Keratinocyte (primary cell): Measurements from ENCODE around the gene CNN3. TPM values are rescaled to one million over a fixed set of nuclear protein-coding genes. Genes with fewer than 3 reads are reported as not detected.

Source experiments
- DNase-seq: peaks from one replicate; pipeline ENCODE4 v3.0.0-alpha.2; 2011; ENCODE audit warnings: low read depth, missing footprints, low spot score
- FAIRE-seq: peaks from 2 replicates; lab custom pipeline; 2011; peaks lifted over from hg19 to GRCh38; lab: Jason Lieb, UNC
- H2AFZ ChIP-seq: 2 replicates; pipeline ENCODE4 v1.6.0; 2012; ENCODE audit warnings: low read length, control low read depth, inconsistent platforms; ENCODE audit not compliant: control insufficient read depth
- H3K27ac ChIP-seq: 2 replicates; pipeline ENCODE4 v1.5.1; 2011; ENCODE audit warnings: low read length; ENCODE audit not compliant: control insufficient read depth, insufficient read depth
- H3K27me3 ChIP-seq: 3 replicates; pipeline ENCODE4 v1.6.0; 2011; ENCODE audit warnings: low read length; ENCODE audit not compliant: control insufficient read depth, insufficient read depth; ENCODE audit errors: extremely low read depth
- H3K36me3 ChIP-seq, 2 experiments: 2 replicates in 1 of 2; 3 replicates in 1 of 2; pipeline ENCODE4 v1.5.1; 2011; ENCODE audit warnings: low read length in 2 of 2, mild to moderate bottlenecking in 1 of 2; ENCODE audit not compliant: control insufficient read depth in 2 of 2, insufficient read depth in 2 of 2; ENCODE audit errors: extremely low read depth in 1 of 2
- H3K4me1 ChIP-seq: 3 replicates; pipeline ENCODE4 v1.5.1; 2011; ENCODE audit warnings: low read length; ENCODE audit not compliant: control insufficient read depth, insufficient read depth; ENCODE audit errors: extremely low read depth
- H3K4me2 ChIP-seq: 3 replicates; pipeline ENCODE4 v1.6.0; 2011; ENCODE audit warnings: low read depth, low read length; ENCODE audit not compliant: control insufficient read depth, insufficient read depth; ENCODE audit errors: extremely low read depth
- H3K4me3 ChIP-seq, 3 experiments: fragments of 200-600 bp in 1 of 3; sonication (generic) in 1 of 3; 2 replicates in 2 of 3; 3 replicates in 1 of 3; pipeline ENCODE4 v1.5.1; 2011 to 2016; ENCODE audit warnings: low read length in 3 of 3, mild to moderate bottlenecking in 3 of 3, control low read depth in 2 of 3, inconsistent platforms in 1 of 3, low read depth in 1 of 3, mixed read lengths in 1 of 3, mixed run types in 1 of 3, moderate library complexity in 1 of 3; ENCODE audit not compliant: control insufficient read depth in 2 of 3, insufficient read depth in 2 of 3; ENCODE audit errors: extremely low read depth in 1 of 3
- H3K79me2 ChIP-seq: 2 replicates; pipeline ENCODE4 v1.6.0; 2012; ENCODE audit warnings: low read length; ENCODE audit not compliant: control insufficient read depth, insufficient read depth
- H3K9ac ChIP-seq: 3 replicates; pipeline ENCODE4 v1.6.0; 2011; ENCODE audit warnings: low read length; ENCODE audit not compliant: control insufficient read depth, insufficient read depth; ENCODE audit errors: extremely low read depth
- H3K9me1 ChIP-seq: 3 replicates; pipeline ENCODE4 v1.6.0; 2011; ENCODE audit warnings: low read length; ENCODE audit not compliant: control insufficient read depth, insufficient read depth; ENCODE audit errors: extremely low read depth
- H3K9me3 ChIP-seq: 2 replicates; pipeline ENCODE4 v1.5.1; 2012; ENCODE audit warnings: low read depth, low read length; ENCODE audit not compliant: control insufficient read depth
- H4K20me1 ChIP-seq: 3 replicates; pipeline ENCODE4 v1.6.0; 2011; ENCODE audit warnings: low read length; ENCODE audit not compliant: control insufficient read depth, insufficient read depth; ENCODE audit errors: extremely low read depth
- CTCF ChIP-seq, 3 experiments: IDR thresholded peaks in 1 of 3; conservative IDR thresholded peaks in 1 of 3; optimal IDR thresholded peaks in 1 of 3; 2 replicates in 2 of 3; 3 replicates in 1 of 3; pipeline versions ENCODE3 to v1.5.1; 2011; ENCODE audit warnings: low read length in 3 of 3, mild to moderate bottlenecking in 3 of 3, moderate library complexity in 2 of 3, control low read depth in 1 of 3, inconsistent platforms in 1 of 3; ENCODE audit not compliant: insufficient read depth in 2 of 3; ENCODE audit errors: extremely low read depth in 1 of 3
- EZH2 ChIP-seq: IDR thresholded peaks from one replicate; pipeline ENCODE4 v1.6.1; 2012; ENCODE audit warnings: inconsistent platforms, mild to moderate bottlenecking, low read length, moderate library complexity
- dilution Hi-C: fragments of 300-500 bp; cut with MboI; formaldehyde crosslinking; loops from one replicate; pipeline ENCODE4 v1.7.0; 2020; ENCODE audit warnings: low sequenced_read_pairs; ENCODE audit not compliant: extremely low pct_ligation_motif_present
- polyA plus RNA-seq, 5 experiments: library from polyadenylated mRNA; depleted of rRNA in 3 of 5; stranded (reverse) in 3 of 5; stranded (forward) in 1 of 5; unstranded in 1 of 5; fragments of >200 nt; gene quantifications; 1 replicate in 1 of 5; 2 replicates in 3 of 5; 3 replicates in 1 of 5; pipeline versions ENCODE4 v1.2.1 to v1.2.3, GENCODE V29; 2011 to 2012; ENCODE audit warnings: missing spikeins in 2 of 5, low read depth in 1 of 5, low replicate concordance in 1 of 5

CNN3 gene
- polyA plus RNA-seq, 1 donor (not counting 4 experiments of a cell fraction or from before 2014, with no cell fraction given), result 119 TPM

- Histone ChIP-seq H4K20me1 (no peaks in the 10 kb centered on the region), H3K79me2 (no peaks in the 10 kb centered on the region), H3K27ac (no peak overlapping the region), H3K9me3 (no peaks in the 10 kb centered on the region), H3K9me1 (no peaks in the 10 kb centered on the region), H3K4me2 (no peak overlapping the region), H3K36me3 (no peaks in the 10 kb centered on the region), H3K4me3 (no peak overlapping the region), H3K4me1 (peaks cover 18% of the 10 kb centered on the region), H3K9ac (no peak overlapping the region), H3K27me3 (no peaks in the 10 kb centered on the region), H2AFZ (no peak overlapping the region)
- TF ChIP-seq CTCF (optimal IDR thresholded peaks at IDR 0.05 in 1 of 3, IDR thresholded peaks at IDR 0.05 in 1 of 3, conservative IDR thresholded peaks at IDR 0.05 in 1 of 3; ENCODE audit: extremely low read depth in 1 of 3, insufficient read depth in 2 of 3, low read length in 3 of 3) (no peak), EZH2 (no peak)
- DNase-seq (no peak), FAIRE-seq (no peak)
- dilution Hi-C loops, result no loop called here
Observed at GRCh38 chr1:94871031-94871430, 55.9 kb downstream of the CNN3 start.

GRCh38 chr1:94866164-94866807, 60.6 kb downstream of the CNN3 start:
- Histone ChIP-seq H3K4me3 (no peak overlapping the region), H3K4me2 (no peak overlapping the region), H3K27ac (no peak overlapping the region), H3K4me1 (peaks cover 39% of the 10 kb centered on the region), H2AFZ (no peak overlapping the region), H3K36me3 (no peaks in the 10 kb centered on the region), H3K9ac (no peak overlapping the region), H3K9me3 (no peaks in the 10 kb centered on the region), H3K79me2 (no peaks in the 10 kb centered on the region), H3K9me1 (no peaks in the 10 kb centered on the region), H4K20me1 (no peaks in the 10 kb centered on the region), H3K27me3 (no peaks in the 10 kb centered on the region)
- TF ChIP-seq CTCF (optimal IDR thresholded peaks at IDR 0.05 in 1 of 3, IDR thresholded peaks at IDR 0.05 in 1 of 3, conservative IDR thresholded peaks at IDR 0.05 in 1 of 3; ENCODE audit: extremely low read depth in 1 of 3, insufficient read depth in 2 of 3, low read length in 3 of 3) (no peak), EZH2 (no peak)
- DNase-seq (no peak), FAIRE-seq (no peak)
- dilution Hi-C loops, result no loop called here
